Liver (tissue), 9 donors: Measurements from ENCODE around the gene ADAMTS4. TPM values are rescaled to one million over a fixed set of nuclear protein-coding genes. Genes with fewer than 3 reads are reported as not detected.

ENCODE experiments used
- DNase-seq: peaks from one replicate; pipeline ENCODE4 v3.0.0-alpha.2; 2017; ENCODE audit warnings: low spot score
- H3K27ac ChIP-seq, 2 donors: one replicate each; pipeline ENCODE4 v1.7.0; 2013; ENCODE audit warnings: inconsistent platforms in 2 of 2, low read length in 2 of 2, control low read depth in 1 of 2, low read depth in 1 of 2, mild to moderate bottlenecking in 1 of 2
- H3K27me3 ChIP-seq, 4 donors: one replicate each; pipeline versions ENCODE4 v1.6.1 to v1.7.0; 2013; ENCODE audit warnings: low read length in 3 of 4, inconsistent platforms in 1 of 4, mild to moderate bottlenecking in 1 of 4, moderate library complexity in 1 of 4; ENCODE audit not compliant: control insufficient read depth in 4 of 4, insufficient read depth in 4 of 4
- H3K36me3 ChIP-seq, 4 donors: one replicate each; pipeline versions ENCODE4 v1.6.1 to v1.7.0; 2013; ENCODE audit warnings: low read length in 3 of 4, mild to moderate bottlenecking in 3 of 4, low read depth in 1 of 4, moderate library complexity in 1 of 4; ENCODE audit not compliant: control insufficient read depth in 4 of 4, insufficient read depth in 3 of 4
- H3K4me1 ChIP-seq, 4 donors: one replicate each; pipeline versions ENCODE4 v1.6.1 to v1.7.0; 2013; ENCODE audit warnings: low read length in 3 of 4, mild to moderate bottlenecking in 3 of 4, moderate library complexity in 1 of 4; ENCODE audit not compliant: control insufficient read depth in 4 of 4, insufficient read depth in 4 of 4
- H3K4me3 ChIP-seq, 3 donors: one replicate each; pipeline versions ENCODE4 v1.6.1 to v1.7.0; 2013; ENCODE audit warnings: low read length in 3 of 3, control low read depth in 1 of 3, low read depth in 1 of 3, mild to moderate bottlenecking in 1 of 3
- H3K9ac ChIP-seq, 2 donors: one replicate each; pipeline ENCODE4 v1.7.0; 2013; ENCODE audit warnings: low read length in 2 of 2, mild to moderate bottlenecking in 2 of 2, moderate library complexity in 2 of 2, control low read depth in 1 of 2, low read depth in 1 of 2
- H3K9me3 ChIP-seq, 4 donors: one replicate each; pipeline versions ENCODE4 v1.6.1 to v1.7.0; 2013; ENCODE audit warnings: low read length in 3 of 4; ENCODE audit not compliant: control insufficient read depth in 4 of 4
- ATF3 ChIP-seq: IDR thresholded peaks from 2 replicates; pipeline ENCODE4 v1.6.1; 2016; ENCODE audit warnings: antibody characterized with exemption
- CTCF ChIP-seq: fragments of 150-350 bp; IDR thresholded peaks from 2 replicates; pipeline ENCODE4 v1.5.1; 2017; ENCODE audit warnings: improper control_type of control experiment, low read depth, low read length; ENCODE audit not compliant: missing input control
- EGR1 ChIP-seq, 2 donors: IDR thresholded peaks; 2 replicates each; pipeline ENCODE4 v1.6.1; 2016 to 2018; ENCODE audit warnings: antibody characterized with exemption in 2 of 2, low read depth in 2 of 2
- FOXA1 ChIP-seq: IDR thresholded peaks from 2 replicates; pipeline ENCODE4 v1.6.1; 2016; ENCODE audit warnings: antibody characterized with exemption
- FOXA2 ChIP-seq: IDR thresholded peaks from 2 replicates; pipeline ENCODE4 v1.6.1; 2016; ENCODE audit warnings: antibody characterized with exemption
- GABPA ChIP-seq, 2 donors: IDR thresholded peaks in 1 of 2; conservative IDR thresholded peaks in 1 of 2; 2 replicates each; pipeline ENCODE4 v1.6.1; 2016; ENCODE audit warnings: antibody characterized with exemption in 2 of 2, mild to moderate bottlenecking in 1 of 2, moderate library complexity in 1 of 2
- HNF4A ChIP-seq, 2 donors: conservative IDR thresholded peaks; 2 replicates each; pipeline ENCODE4 v1.6.1; 2016; ENCODE audit warnings: antibody characterized with exemption in 2 of 2, mild to moderate bottlenecking in 2 of 2
- HNF4G ChIP-seq: IDR thresholded peaks from 2 replicates; pipeline ENCODE4 v1.6.1; 2016; ENCODE audit warnings: antibody characterized with exemption
- JUND ChIP-seq, 2 donors: IDR thresholded peaks; 2 replicates each; pipeline ENCODE4 v1.6.1; 2016; ENCODE audit warnings: antibody characterized with exemption in 2 of 2
- MAX ChIP-seq: IDR thresholded peaks from 2 replicates; pipeline ENCODE4 v1.6.1; 2016; ENCODE audit warnings: antibody characterized with exemption
- NR2F2 ChIP-seq: IDR thresholded peaks from 2 replicates; pipeline ENCODE4 v1.6.1; 2016; ENCODE audit warnings: antibody characterized with exemption
- RAD21 ChIP-seq, 2 donors: IDR thresholded peaks; 2 replicates each; pipeline ENCODE4 v1.6.1; 2016; ENCODE audit warnings: antibody characterized with exemption in 2 of 2, mild to moderate bottlenecking in 2 of 2
- REST ChIP-seq: IDR thresholded peaks from 2 replicates; pipeline ENCODE4 v1.6.1; 2016; ENCODE audit warnings: antibody characterized with exemption, mild to moderate bottlenecking
- RXRA ChIP-seq, 2 donors: IDR thresholded peaks; 2 replicates each; pipeline ENCODE4 v1.6.1; 2017 to 2018; ENCODE audit warnings: antibody characterized with exemption in 2 of 2, mild to moderate bottlenecking in 1 of 2
- SP1 ChIP-seq: IDR thresholded peaks from 2 replicates; pipeline ENCODE4 v1.6.1; 2018; ENCODE audit warnings: antibody characterized with exemption, mild to moderate bottlenecking
- TAF1 ChIP-seq: conservative IDR thresholded peaks from 2 replicates; pipeline ENCODE4 v1.6.1; 2016; ENCODE audit warnings: antibody characterized with exemption, mild to moderate bottlenecking
- YY1 ChIP-seq: IDR thresholded peaks from 2 replicates; pipeline ENCODE4 v1.6.1; 2016; ENCODE audit warnings: antibody characterized with exemption, mild to moderate bottlenecking
- ZBTB33 ChIP-seq: IDR thresholded peaks from 2 replicates; pipeline ENCODE4 v1.6.1; 2016; ENCODE audit warnings: antibody characterized with exemption
- WGBS: extraction: QIAGEN DNeasy Blood & Tissue Kit; methylation state at CpG from one replicate; pipeline ENCODE4 v1.1.7; 2013; 5-methylcytosine and 5-hydroxymethylcytosine counted together
- polyA plus RNA-seq, 2 donors: library from polyadenylated mRNA; stranded (reverse) in 1 of 2; unstranded in 1 of 2; fragments of 200-250 nt in 1 of 2; fragments of >200 nt in 1 of 2; fragmentation: Nextera tagmentation in 1 of 2; extraction: Ambion mirVana in 1 of 2; gene quantifications; one replicate each; pipeline versions ENCODE4 v1.2.1 to v1.2.3, GENCODE V29; 2013 to 2015
- total RNA-seq, 2 donors: library from RNA; depleted of rRNA; stranded (reverse); fragments of >200 nt; gene quantifications; one replicate each; pipeline ENCODE4 v1.2.3, GENCODE V29; 2014
- donor health status: healthy.
- donor health status: healthy.
- donor health status: healthy.
- donor health status: healthy.
- donor health status: healthy.

ADAMTS4 gene
- total and polyA plus RNA-seq, 4 donors, result 0.21 to 2.2 (median 0.38) TPM

GRCh38 chr1:161153682-161154337 lies 45.0 kb downstream of the ADAMTS4 start, which contains the start of gene UFC1:
Gene UFC1 (plus strand): TSS chr1:161153978. CDS start chr1:161153998, 20 bp downstream.
- H3K27ac ChIP-seq, result peak within 1 kb of the TSS; percentile 98 to 100
- DNase-seq, result peak; percentile 81
- TF ChIP-seq REST, result no peak
- no peak for TF ChIP-seq FOXA1
- no peak for TF ChIP-seq SP1
- TF ChIP-seq YY1, result peak; percentile 100
- TF ChIP-seq CTCF, result no peak
- TF ChIP-seq RXRA (IDR thresholded peaks at IDR 0.05), result peak in 1 of 2 donors; percentile 43
- no peak for TF ChIP-seq EGR1 (IDR thresholded peaks at IDR 0.05; ENCODE audit: low read depth in 2 of 2)
- TF ChIP-seq HNF4A (conservative IDR thresholded peaks at IDR 0.05), result peak in 1 of 2 donors; percentile 30
- TF ChIP-seq GABPA (IDR thresholded peaks at IDR 0.05 in 1 of 2, conservative IDR thresholded peaks at IDR 0.05 in 1 of 2), result peak; percentile 96 to 97
- no peak for TF ChIP-seq HNF4G
- TF ChIP-seq ZBTB33, result peak; percentile 64
- peak; percentile 67 for TF ChIP-seq TAF1
- peak in 1 of 2 donors; percentile 15 for TF ChIP-seq RAD21 (IDR thresholded peaks at IDR 0.05)
- peak; percentile 44 for TF ChIP-seq ATF3
- TF ChIP-seq JUND (IDR thresholded peaks at IDR 0.05), result peak in 1 of 2 donors; percentile 40
- no peak for TF ChIP-seq NR2F2
- TF ChIP-seq MAX, result peak; percentile 77
- TF ChIP-seq FOXA2, result no peak
- H3K27me3 ChIP-seq, result no peaks in the 10 kb centered on the region
- under 1% methylated on average over 33 of the region's 33 CpGs for WGBS
- H3K9me3 ChIP-seq, result no peaks in the 10 kb centered on the region
- H3K36me3 ChIP-seq, result peaks cover 0 to 6% (median 2%) of the 10 kb centered on the region in 4 donors
- peak within 1 kb of the TSS; percentile 57 to 99 (median 99) for H3K4me3 ChIP-seq
- H3K4me1 ChIP-seq, result peaks cover 1 to 15% (median 6%) of the 10 kb centered on the region in 4 donors
- peak within 1 kb of the TSS; percentile 99 to 100 for H3K9ac ChIP-seq
